Smooth muscle cell (in vitro differentiated cells): ENCODE results near the gene HDAC8. TPM values are rescaled to one million over a fixed set of nuclear protein-coding genes. Genes with fewer than 3 reads are reported as not detected.

Experiments
- DNase-seq: peaks from one replicate; lab custom pipeline; 2025; ENCODE audit not compliant: unreplicated experiment; lab: John Stamatoyannopoulos, UW
- H2AFZ ChIP-seq: fragments of 200-600 bp; sonication (generic); 2 replicates; pipeline ENCODE4 v1.6.0; 2016; ENCODE audit warnings: antibody characterized with exemption, low read depth, mild to moderate bottlenecking
- H3F3A ChIP-seq: fragments of 200-600 bp; sonication (generic); 2 replicates; pipeline ENCODE4 v1.6.0; 2017; ENCODE audit warnings: antibody characterized with exemption, low read depth
- H3K27ac ChIP-seq: fragments of 200-600 bp; sonication (generic); 2 replicates; pipeline ENCODE4 v1.5.1; 2016; ENCODE audit warnings: low read depth, mild to moderate bottlenecking
- H3K27me3 ChIP-seq: fragments of 200-600 bp; sonication (generic); 2 replicates; pipeline ENCODE4 v1.6.1; 2016; ENCODE audit warnings: low read depth, mild to moderate bottlenecking
- H3K36me3 ChIP-seq: fragments of 200-600 bp; sonication (generic); 2 replicates; pipeline ENCODE4 v1.5.1; 2016; ENCODE audit warnings: low read depth
- H3K4me1 ChIP-seq: fragments of 200-600 bp; sonication (generic); 2 replicates; pipeline ENCODE4 v1.5.1; 2016; ENCODE audit warnings: low read depth
- H3K4me2 ChIP-seq: fragments of 200-600 bp; sonication (generic); 2 replicates; pipeline ENCODE4 v1.6.0; 2016; ENCODE audit warnings: mild to moderate bottlenecking
- H3K4me3 ChIP-seq: fragments of 200-600 bp; sonication (generic); 2 replicates; pipeline ENCODE4 v1.5.1; 2016; ENCODE audit warnings: mild to moderate bottlenecking
- H3K79me2 ChIP-seq: fragments of 200-600 bp; sonication (generic); 2 replicates; pipeline ENCODE4 v1.6.0; 2016; ENCODE audit warnings: low read depth, mild to moderate bottlenecking
- H3K9ac ChIP-seq: fragments of 200-600 bp; sonication (generic); 2 replicates; pipeline ENCODE4 v1.6.0; 2016; ENCODE audit warnings: low read depth
- H3K9me3 ChIP-seq: fragments of 200-600 bp; sonication (generic); replicated peaks from 2 replicates; pipeline ENCODE4 v1.5.1; 2016; ENCODE audit warnings: low read depth
- H4K20me1 ChIP-seq: fragments of 200-600 bp; sonication (generic); 2 replicates; pipeline ENCODE4 v1.6.0; 2016; ENCODE audit warnings: low read depth
- WGBS: methylation state at CpG from one replicate; pipeline ENCODE4 v1.1.7; 2016; ENCODE audit warnings: low lambda C conversion rate; 5-methylcytosine and 5-hydroxymethylcytosine counted together
- polyA plus RNA-seq: library from polyadenylated mRNA; unstranded; fragments of >200 nt; fragmentation: Nextera tagmentation; extraction: Ambion mirVana; gene quantifications from 2 replicates; pipeline ENCODE4 v1.2.1, GENCODE V29; 2016
- total RNA-seq: library from RNA; depleted of rRNA; stranded (reverse); fragments of >200 nt; gene quantifications from 2 replicates; pipeline ENCODE4 v1.2.3, GENCODE V29; 2014
- TF ChIP-seq, protein P1 (sequence below): fragments of 200-600 bp; sonication (generic); IDR thresholded peaks from 2 replicates; pipeline ENCODE4 v1.5.1; 2017; ENCODE audit warnings: borderline replicate concordance, mild to moderate bottlenecking, antibody characterized with exemption; ENCODE audit not compliant: insufficient read depth, poor library complexity, severe bottlenecking

The HDAC8 gene
- total and polyA plus RNA-seq, 2 experiments from 2014 or later = 23.1 to 40.7 TPM

GRCh38 chrX:72376124-72376523 is 196.5 kb downstream of the HDAC8 start:
- Histone ChIP-seq H3K9ac (no peak overlapping the region), H2AFZ (no peak overlapping the region), H3F3A (no peaks in the 10 kb centered on the region), H3K79me2 (no peaks in the 10 kb centered on the region), H3K9me3 (no peaks in the 10 kb centered on the region), H3K27me3 (no peaks in the 10 kb centered on the region), H4K20me1 (no peaks in the 10 kb centered on the region), H3K4me1 (no peaks in the 10 kb centered on the region), H3K36me3 (no peaks in the 10 kb centered on the region), H3K27ac (no peak overlapping the region), H3K4me2 (no peak overlapping the region), H3K4me3 (no peak overlapping the region)
- 90% methylated on average over 9 of the region's 9 CpGs for WGBS
- TF ChIP-seq, protein P1, sequence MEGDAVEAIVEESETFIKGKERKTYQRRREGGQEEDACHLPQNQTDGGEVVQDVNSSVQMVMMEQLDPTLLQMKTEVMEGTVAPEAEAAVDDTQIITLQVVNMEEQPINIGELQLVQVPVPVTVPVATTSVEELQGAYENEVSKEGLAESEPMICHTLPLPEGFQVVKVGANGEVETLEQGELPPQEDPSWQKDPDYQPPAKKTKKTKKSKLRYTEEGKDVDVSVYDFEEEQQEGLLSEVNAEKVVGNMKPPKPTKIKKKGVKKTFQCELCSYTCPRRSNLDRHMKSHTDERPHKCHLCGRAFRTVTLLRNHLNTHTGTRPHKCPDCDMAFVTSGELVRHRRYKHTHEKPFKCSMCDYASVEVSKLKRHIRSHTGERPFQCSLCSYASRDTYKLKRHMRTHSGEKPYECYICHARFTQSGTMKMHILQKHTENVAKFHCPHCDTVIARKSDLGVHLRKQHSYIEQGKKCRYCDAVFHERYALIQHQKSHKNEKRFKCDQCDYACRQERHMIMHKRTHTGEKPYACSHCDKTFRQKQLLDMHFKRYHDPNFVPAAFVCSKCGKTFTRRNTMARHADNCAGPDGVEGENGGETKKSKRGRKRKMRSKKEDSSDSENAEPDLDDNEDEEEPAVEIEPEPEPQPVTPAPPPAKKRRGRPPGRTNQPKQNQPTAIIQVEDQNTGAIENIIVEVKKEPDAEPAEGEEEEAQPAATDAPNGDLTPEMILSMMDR = no peak
- DNase-seq = no peak

- no peak overlapping the region for H2AFZ ChIP-seq
- H3F3A ChIP-seq = no peaks in the 10 kb centered on the region
- H3K36me3 ChIP-seq = no peaks in the 10 kb centered on the region
- H3K4me1 ChIP-seq = no peaks in the 10 kb centered on the region
- H3K9me3 ChIP-seq = no peaks in the 10 kb centered on the region
- no peak overlapping the region for H3K4me3 ChIP-seq
- no peaks in the 10 kb centered on the region for H3K79me2 ChIP-seq
- DNase-seq = no peak
- H3K4me2 ChIP-seq = no peak overlapping the region
- H3K9ac ChIP-seq = no peak overlapping the region
- WGBS = 96% methylated on average over 1 of the region's 1 CpG
- TF ChIP-seq, protein P1 = no peak
- no peaks in the 10 kb centered on the region for H3K27me3 ChIP-seq
- no peaks in the 10 kb centered on the region for H4K20me1 ChIP-seq
- no peak overlapping the region for H3K27ac ChIP-seq
Observed at GRCh38 chrX:72373136-72373535, 199.5 kb downstream of the HDAC8 start.

DNA sequence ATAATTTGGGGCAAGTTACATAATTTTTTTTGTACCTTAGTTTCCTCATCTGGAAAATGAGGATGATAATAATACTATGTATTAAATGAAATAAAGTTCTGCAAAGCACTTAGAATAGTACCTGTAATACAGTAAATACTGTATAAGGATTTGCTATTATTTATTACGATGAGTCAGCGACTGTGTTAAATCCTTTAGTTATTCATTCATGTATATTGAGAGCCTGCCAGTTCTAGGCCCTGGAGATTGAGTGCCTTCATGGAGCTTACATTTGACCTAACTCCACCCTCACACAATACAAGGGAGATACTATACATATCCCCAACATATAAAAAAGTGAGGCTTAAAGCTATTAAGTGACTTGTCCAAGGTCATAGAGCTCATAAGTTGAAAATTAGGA is 199.9 kb downstream of the HDAC8 start:
- H4K20me1 ChIP-seq = no peaks in the 10 kb centered on the region
- H3K27me3 ChIP-seq = no peaks in the 10 kb centered on the region
- H3K79me2 ChIP-seq = no peaks in the 10 kb centered on the region
- H3K4me3 ChIP-seq = no peak overlapping the region
- H3K27ac ChIP-seq = no peak overlapping the region
- TF ChIP-seq, protein P1 = no peak
- no peaks in the 10 kb centered on the region for H3K4me1 ChIP-seq
- WGBS = 96% methylated on average over 2 of the region's 2 CpGs
- no peaks in the 10 kb centered on the region for H3K36me3 ChIP-seq
- H3K9me3 ChIP-seq = no peaks in the 10 kb centered on the region
- H3F3A ChIP-seq = no peaks in the 10 kb centered on the region
- no peak overlapping the region for H3K4me2 ChIP-seq
- DNase-seq = no peak
- no peak overlapping the region for H3K9ac ChIP-seq
- no peak overlapping the region for H2AFZ ChIP-seq

- Histone ChIP-seq H3F3A (no peaks in the 10 kb centered on the region), H3K9me3 (no peaks in the 10 kb centered on the region), H3K79me2 (no peaks in the 10 kb centered on the region), H3K4me2 (no peak overlapping the region), H3K4me3 (no peak overlapping the region), H4K20me1 (no peaks in the 10 kb centered on the region), H3K9ac (no peak overlapping the region), H2AFZ (no peak overlapping the region), H3K4me1 (no peaks in the 10 kb centered on the region), H3K36me3 (no peaks in the 10 kb centered on the region), H3K27me3 (no peaks in the 10 kb centered on the region), H3K27ac (no peak overlapping the region)
- TF ChIP-seq, protein P1 = no peak
- DNase-seq = no peak
- 81% methylated on average over 3 of the region's 3 CpGs for whole genome bisulfite sequencing
Observed at GRCh38 chrX:72371405-72371804, 201.2 kb downstream of the HDAC8 start.
